A549 (cell line): Measurements from ENCODE around the gene DSG3. TPM values are rescaled to one million over a fixed set of nuclear protein-coding genes. Genes with fewer than 3 reads are reported as not detected.
"Not testable (repeated sequence)": the region's sequence is repeated elsewhere in the genome, so short reads cannot be mapped to it uniquely, and the experiment has no call there.

ENCODE experiments used
- ATAC-seq, 2 experiments: fragments of 200-7000 bp in 1 of 2; fragments of >200 bp in 1 of 2; cut with Nextera tagmentation in 1 of 2; cut with Tn5 transposase in 1 of 2; 3 replicates each; pipeline versions ENCODE4 v1.8.0 to v1.9.1; 2018 to 2020; ENCODE audit warnings: mild to moderate bottlenecking in 1 of 2, moderate library complexity in 1 of 2
- CTCF ChIA-PET: fragments of 300-600 bp; sonication (Branson Sonifier 250); formaldehyde crosslinking; extraction: SDS; loops from one replicate; lab custom pipeline; 2021; ENCODE audit warnings: antibody characterized with exemption, inconsistent platforms; lab: Yijun Ruan, JAX
- POLR2A ChIA-PET: fragments of 350-600 bp; formaldehyde crosslinking; extraction: SDS; loops from one replicate; lab custom pipeline; 2021; ENCODE audit warnings: antibody characterized with exemption, inconsistent platforms; lab: Yijun Ruan, JAX
- DNase-seq, 2 experiments: peaks; one replicate each; pipeline versions ENCODE4 v3.0.0 to v3.0.0-alpha.2; 2011 to 2016; ENCODE audit warnings: low read depth in 1 of 2, low spot score in 1 of 2
- FAIRE-seq: peaks from 2 replicates; lab custom pipeline; 2011; peaks lifted over from hg19 to GRCh38; lab: Jason Lieb, UNC
- H3K27ac ChIP-seq, 2 experiments: fragments of >200 bp; sonication (Bioruptor Twin); formaldehyde crosslinking; 3 replicates each; pipeline ENCODE4 v1.5.1; 2016 to 2017
- H3K4me1 ChIP-seq: fragments of >200 bp; sonication (Bioruptor Twin); formaldehyde crosslinking; 3 replicates; pipeline ENCODE4 v1.6.1; 2016
- H3K4me2 ChIP-seq: fragments of >200 bp; sonication (Bioruptor Twin); formaldehyde crosslinking; 3 replicates; pipeline ENCODE4 v1.6.1; 2016
- H3K4me3 ChIP-seq: fragments of >200 bp; sonication (Bioruptor Twin); formaldehyde crosslinking; 3 replicates; pipeline ENCODE4 v1.5.1; 2016
- H3K9me3 ChIP-seq: fragments of >200 bp; sonication (Bioruptor Twin); formaldehyde crosslinking; 3 replicates; pipeline ENCODE4 v1.6.1; 2016
- CEBPB ChIP-seq, 2 experiments: fragments of >200 bp in 1 of 2; sonication (Bioruptor Twin) in 1 of 2; formaldehyde crosslinking in 1 of 2; IDR thresholded peaks; 2 replicates each; pipeline ENCODE4 v1.6.1; 2012 to 2016
- ESRRA ChIP-seq: fragments of 150-350 bp; IDR thresholded peaks from 2 replicates; pipeline ENCODE4 v1.6.1; 2014; ENCODE audit warnings: mild to moderate bottlenecking, low read length, borderline replicate concordance
- HOXB5 ChIP-seq: fragments of 250-450 bp; sonication (Bioruptor Pico); IDR thresholded peaks from 2 replicates; pipeline ENCODE4 v1.5.0; 2020; ENCODE audit warnings: mild to moderate bottlenecking, moderate library complexity
- JUN ChIP-seq, 2 experiments: fragments of >200 bp; sonication (Bioruptor Twin); formaldehyde crosslinking; IDR thresholded peaks; 2 replicates in 1 of 2; 3 replicates in 1 of 2; pipeline ENCODE4 v1.6.1; 2016 to 2017
- KDM1A ChIP-seq: fragments of 200-600 bp; sonication (generic); IDR thresholded peaks from 2 replicates; pipeline ENCODE4 v1.6.1; 2016; ENCODE audit warnings: low read depth, mild to moderate bottlenecking
- KDM5A ChIP-seq: fragments of 200-600 bp; sonication (generic); IDR thresholded peaks from 2 replicates; pipeline ENCODE4 v1.6.1; 2016; ENCODE audit warnings: antibody characterized with exemption, mild to moderate bottlenecking
- MAFK ChIP-seq: fragments of 450-650 bp; IDR thresholded peaks from 2 replicates; pipeline ENCODE4 v1.6.1; 2014; ENCODE audit not compliant: partially characterized antibody
- NR3C1 ChIP-seq: fragments of >200 bp; sonication (Bioruptor Twin); formaldehyde crosslinking; IDR thresholded peaks from 3 replicates; pipeline ENCODE4 v1.6.1; 2017
- PHF8 ChIP-seq: fragments of 200-600 bp; sonication (generic); IDR thresholded peaks from 2 replicates; pipeline ENCODE4 v1.6.1; 2016; ENCODE audit warnings: low read depth, mild to moderate bottlenecking, antibody characterized with exemption, moderate library complexity, borderline replicate concordance
- POLR2A ChIP-seq: IDR thresholded peaks from 2 replicates; pipeline ENCODE4 v1.6.1; 2012; ENCODE audit warnings: mild to moderate bottlenecking, low read length
- POLR2AphosphoS2 ChIP-seq: conservative IDR thresholded peaks from 2 replicates; pipeline ENCODE4 v1.6.1; 2012; ENCODE audit warnings: low read length, improper control_type of control experiment, inconsistent platforms
- SMC3 ChIP-seq: fragments of >200 bp; sonication (Bioruptor Twin); formaldehyde crosslinking; IDR thresholded peaks from 3 replicates; pipeline ENCODE4 v1.6.1; 2018; ENCODE audit warnings: inconsistent platforms
- TFCP2L1 ChIP-seq: fragments of 250-450 bp; sonication (Bioruptor Pico); IDR thresholded peaks from 2 replicates; pipeline ENCODE4 v1.5.0; 2021; ENCODE audit warnings: mild to moderate bottlenecking
- ZSCAN20 ChIP-seq: fragments of 250-450 bp; sonication (Bioruptor Pico); IDR thresholded peaks from 2 replicates; pipeline ENCODE4 v1.8.0; 2022; ENCODE audit warnings: mild to moderate bottlenecking, moderate library complexity
- WGBS: methylation state at CpG from one replicate; pipeline ENCODE4 v1.1.6; 2017; ENCODE audit errors: missing lambda C conversion rate; 5-methylcytosine and 5-hydroxymethylcytosine counted together
- polyA plus RNA-seq, 4 experiments: library from polyadenylated mRNA; depleted of rRNA in 3 of 4; stranded (reverse); fragments of >200 nt; fragmentation: RNase III in 1 of 4; extraction: RNeasy Plus Mini Kit Qiagen cat#74134 plus additional on column Dnase treatment in 1 of 4; gene quantifications; 2 replicates in 3 of 4; 3 replicates in 1 of 4; pipeline ENCODE4 v1.2.3, GENCODE V29; 2011 to 2017
- TF ChIP-seq, protein P1 (sequence below): IDR thresholded peaks from 2 replicates; pipeline ENCODE4 v1.6.1; 2012
- TF ChIP-seq, protein P2 (sequence below): fragments of 150-350 bp; IDR thresholded peaks from 2 replicates; pipeline ENCODE4 v1.6.1; 2014; ENCODE audit warnings: low read depth, mild to moderate bottlenecking, low read length

The DSG3 gene
- polyA plus RNA-seq, 2 of the 4 experiments (the other 2 are of a cell fraction) = 0.01 to 0.03 TPM

DNA sequence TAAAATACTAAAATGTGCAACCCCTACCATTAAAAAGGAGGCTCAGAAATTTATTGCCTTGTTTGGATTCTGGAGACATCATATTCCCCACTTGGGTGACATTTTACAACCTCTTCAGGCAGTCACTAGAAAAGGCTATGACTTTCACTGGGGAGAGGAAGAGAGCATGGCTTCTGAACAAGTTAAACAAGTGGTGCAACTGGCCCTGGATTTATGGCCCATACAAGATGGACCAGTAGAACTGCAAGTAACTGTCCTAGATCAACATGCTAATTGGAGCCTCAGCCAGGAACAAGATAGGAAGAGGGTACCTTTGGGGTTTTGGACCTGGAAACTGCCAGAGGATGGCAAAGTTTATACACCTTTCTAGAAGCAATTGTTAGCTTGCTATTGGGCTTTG lies 46.4 kb downstream of the DSG3 start:
- Histone ChIP-seq H3K27ac (no peak overlapping the region), H3K4me2 (no peak overlapping the region), H3K9me3 (no peaks in the 10 kb centered on the region), H3K4me1 (peaks cover 27% of the 10 kb centered on the region), H3K4me3 (no peak overlapping the region)
- no peak for FAIRE-seq
- no peak for DNase-seq
- ChIA-PET POLR2A (no interaction called here), CTCF (no interaction called here)
- TF ChIP-seq TFCP2L1 (CRISPR knock-in tag) (no peak), KDM5A (no peak)
- no peak for ATAC-seq

DNA sequence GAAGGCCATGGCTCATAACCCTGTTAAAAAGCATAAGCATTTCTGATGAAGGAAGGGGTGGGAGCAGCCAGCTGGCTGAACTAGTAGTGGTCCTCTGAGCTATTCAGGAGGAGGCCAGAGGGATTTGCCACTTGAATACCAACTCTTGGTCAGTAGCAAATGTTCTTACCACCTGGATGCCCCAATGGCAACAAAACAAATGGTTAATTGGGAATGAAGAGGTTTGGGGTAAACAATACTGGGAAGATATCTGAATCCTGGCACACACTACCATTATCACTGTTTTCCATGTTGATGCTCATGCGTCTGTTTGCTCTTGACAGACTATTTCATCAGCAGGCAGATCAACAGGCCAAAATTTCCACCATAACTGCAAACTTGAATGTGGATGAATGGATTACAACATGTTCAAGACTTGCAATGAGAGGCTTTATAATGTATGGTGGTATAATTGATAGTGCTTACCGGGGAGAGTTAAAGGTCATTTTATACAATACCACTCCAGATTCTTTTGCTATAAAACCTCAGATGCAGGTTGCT lies 47.2 kb downstream of the DSG3 start:
- 100% methylated on average over 2 of the region's 2 CpGs for WGBS
- FAIRE-seq = not testable (repeated sequence)

DNA sequence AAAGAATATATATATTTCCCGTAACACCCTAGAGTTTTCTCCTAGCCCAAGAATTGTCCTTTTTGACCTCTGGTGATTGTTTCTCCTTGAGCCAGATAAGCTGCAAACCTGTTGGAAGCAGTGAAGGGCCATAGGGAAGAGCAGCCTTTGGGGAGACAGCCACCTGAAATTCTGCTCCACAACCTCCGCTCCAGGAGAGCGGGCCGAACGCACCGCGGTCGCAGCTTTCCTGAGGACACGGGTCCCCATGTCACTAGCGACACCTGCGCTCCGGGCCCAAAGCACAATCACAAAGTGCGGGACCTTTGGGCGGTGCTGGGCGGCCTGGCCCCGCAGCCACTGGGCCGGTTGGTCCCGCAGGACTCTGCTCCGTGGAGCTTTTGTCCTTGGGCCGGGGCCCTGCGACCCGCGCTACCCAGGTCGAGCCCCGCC lies 49.9 kb downstream of the DSG3 start:
- Histone ChIP-seq H3K4me2 (peak overlapping the region; percentile 99), H3K9me3 (no peaks in the 10 kb centered on the region), H3K4me3 (peak overlapping the region; percentile 96), H3K4me1 (peaks cover 11% of the 10 kb centered on the region; the same call in 1 of the 3 replicates), H3K27ac (peak overlapping the region; percentile 87 to 98)
- no peak for TF ChIP-seq NR3C1
- TF ChIP-seq SMC3 = no peak
- no peak for TF ChIP-seq ESRRA
- no peak for TF ChIP-seq KDM1A
- no peak for TF ChIP-seq PHF8
- no peak for TF ChIP-seq CEBPB (IDR thresholded peaks at IDR 0.05)
- TF ChIP-seq HOXB5 = no peak
- no peak for TF ChIP-seq ZSCAN20 (CRISPR knock-in tag)
- no peak for TF ChIP-seq POLR2AphosphoS2
- no peak; a peak in 1 of 6 replicates for ATAC-seq
- ChIA-PET CTCF (interaction anchor here (0.5 to 2.8 kb wide), 3 partner anchors 10 to 73 kb away, joined by 4 to 7 read pairs (median 4); no protein-coding TSS in a partner anchor), POLR2A (no interaction called here)
- no peak for DNase-seq
- FAIRE-seq = no peak
- WGBS = 95% methylated on average over 12 of the region's 25 CpGs

More for the DNA sequence above, 47.2 kb downstream of the DSG3 start:
- POLR2A ChIA-PET, H3K4me3 ChIP-seq, H3K4me2 ChIP-seq, ATAC-seq, H3K27ac ChIP-seq, H3K9me3 ChIP-seq, DNase-seq: not testable (repeated sequence)
- H3K4me1 ChIP-seq = peaks cover 23% of the 10 kb centered on the region
- CTCF ChIA-PET = interaction anchor here (1.5 kb wide), 1 partner anchor 70 kb away, joined by 8 read pairs; no protein-coding TSS in a partner anchor

DNA sequence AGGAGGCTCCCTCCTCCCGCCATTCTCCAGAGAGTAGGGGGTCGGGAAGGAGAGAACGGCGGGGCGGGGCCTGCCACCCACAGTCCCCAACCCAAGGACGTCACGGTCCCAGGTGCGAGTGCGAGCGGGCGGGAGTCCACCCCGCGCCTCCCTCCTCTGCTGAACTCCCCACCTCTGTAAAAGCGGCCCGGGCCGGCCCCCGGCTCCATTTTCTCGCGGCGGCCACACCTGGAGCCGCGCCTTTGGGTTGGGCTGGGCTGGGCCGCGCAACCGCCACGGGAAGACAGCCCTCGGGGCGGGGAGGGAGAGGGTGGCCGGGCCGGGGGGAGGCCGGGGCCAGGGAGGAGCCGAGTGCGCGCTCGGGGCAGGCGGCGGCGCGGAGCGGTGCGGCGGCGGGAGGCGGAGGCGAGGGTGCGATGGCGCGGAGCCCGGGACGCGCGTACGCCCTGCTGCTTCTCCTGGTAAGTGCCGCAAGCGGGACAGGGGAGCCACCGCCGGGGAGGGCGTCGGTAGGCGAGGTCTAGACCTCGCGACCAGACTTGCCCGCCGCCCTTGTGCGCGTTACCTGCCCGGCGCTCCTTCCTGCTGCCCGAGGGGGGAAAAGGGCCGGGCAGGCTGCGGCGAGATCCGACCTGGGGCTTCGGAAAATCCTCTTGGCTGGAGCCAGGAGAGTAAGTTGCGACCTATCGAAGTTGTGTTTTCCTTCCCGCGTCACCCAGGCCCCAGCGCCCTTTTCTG lies 50.5 kb downstream of the DSG3 start, which contains the start of gene DSG2:
TSS of gene DSG2 (plus strand) at position 342 of the 738 bp plus-strand sequence. CDS start at position 417, 75 bp downstream.
- peak within 1 kb of the TSS; percentile 96 for H3K4me3 ChIP-seq
- CTCF ChIA-PET = interaction anchor here (1.0 to 2.8 kb wide), 2 partner anchors 10 to 74 kb away, joined by 4 to 7 read pairs; no protein-coding TSS in a partner anchor
- peak within 1 kb of the TSS; percentile 99 for H3K4me2 ChIP-seq
- H3K9me3 ChIP-seq = no peaks in the 10 kb centered on the region
- POLR2A ChIA-PET = no interaction called here
- no peak for FAIRE-seq
- H3K27ac ChIP-seq = peak within 1 kb of the TSS; percentile 87 to 98
- peak; percentile 91 to 96 for ATAC-seq
- TF ChIP-seq JUN (IDR thresholded peaks at IDR 0.05) = 0 out of 5 replicates have a peak, but pooled peaks of 1 of the 2 experiments have one; percentile 39
- no peak for TF ChIP-seq KDM1A
- TF ChIP-seq MAFK = no peak
- TF ChIP-seq, protein P1, sequence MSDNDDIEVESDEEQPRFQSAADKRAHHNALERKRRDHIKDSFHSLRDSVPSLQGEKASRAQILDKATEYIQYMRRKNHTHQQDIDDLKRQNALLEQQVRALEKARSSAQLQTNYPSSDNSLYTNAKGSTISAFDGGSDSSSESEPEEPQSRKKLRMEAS = peak; percentile 44; the same call in 1 of the 2 replicates
- TF ChIP-seq POLR2A = peak; percentile 65
- TF ChIP-seq, protein P2, sequence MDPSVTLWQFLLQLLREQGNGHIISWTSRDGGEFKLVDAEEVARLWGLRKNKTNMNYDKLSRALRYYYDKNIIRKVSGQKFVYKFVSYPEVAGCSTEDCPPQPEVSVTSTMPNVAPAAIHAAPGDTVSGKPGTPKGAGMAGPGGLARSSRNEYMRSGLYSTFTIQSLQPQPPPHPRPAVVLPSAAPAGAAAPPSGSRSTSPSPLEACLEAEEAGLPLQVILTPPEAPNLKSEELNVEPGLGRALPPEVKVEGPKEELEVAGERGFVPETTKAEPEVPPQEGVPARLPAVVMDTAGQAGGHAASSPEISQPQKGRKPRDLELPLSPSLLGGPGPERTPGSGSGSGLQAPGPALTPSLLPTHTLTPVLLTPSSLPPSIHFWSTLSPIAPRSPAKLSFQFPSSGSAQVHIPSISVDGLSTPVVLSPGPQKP = no peak
- 0% methylated on average over 6 of the region's 79 CpGs for WGBS
- peaks cover 11% of the 10 kb centered on the region; the same call in 1 of the 3 replicates for H3K4me1 ChIP-seq
- peak; percentile 54 to 63 for DNase-seq
